Mucosa of descending colon (tissue), 3 donors: ENCODE data around the gene KIAA0825. TPM values are rescaled to one million over a fixed set of nuclear protein-coding genes. Genes with fewer than 3 reads are reported as not detected.

Source experiments
- ATAC-seq: fragments of 200-7000 bp; cut with Tn5 transposase; one replicate; pipeline ENCODE4 v1.9.1; 2020; ENCODE audit warnings: mild to moderate bottlenecking, moderate library complexity
- DNase-seq, 3 donors: peaks; one replicate each; pipeline ENCODE4 v3.0.0-alpha.2; 2020
- H3K36me3 ChIP-seq: fragments of 200-600 bp; one replicate; pipeline ENCODE4 v1.8.0; 2021; ENCODE audit warnings: low read depth, mild to moderate bottlenecking
- H3K4me1 ChIP-seq: fragments of 200-600 bp; one replicate; pipeline ENCODE4 v1.8.0; 2021; ENCODE audit warnings: low read depth, mild to moderate bottlenecking
- H3K4me3 ChIP-seq: fragments of 200-600 bp; one replicate; pipeline ENCODE4 v1.8.0; 2021; ENCODE audit warnings: mild to moderate bottlenecking
- H3K9me3 ChIP-seq: fragments of 200-600 bp; one replicate; pipeline ENCODE4 v1.8.0; 2021; ENCODE audit warnings: mild to moderate bottlenecking
- intact Hi-C, 2 donors: fragments of 100-400 bp; cut with DNase I in 1 of 2; cut with micrococcal nuclease in 1 of 2; formaldehyde crosslinking; loops; one replicate each; pipeline versions ENCODE4 v1.11.0 to v1.11.1; 2022; cut with DNase I, micrococcal nuclease
- total RNA-seq, 3 donors: library from RNA; stranded (reverse); fragmentation: NEBNext Ultra II Directional in 2 of 3; extraction: Animal tissue kit (Norgen Biotek cat#: 25700) in 2 of 3; gene quantifications; one replicate each; pipeline versions ENCODE4 v1.2.1 to v1.2.4, GENCODE V29; 2021 to 2023
- TF ChIP-seq, protein P1 (sequence below): fragments of 200-600 bp; IDR thresholded peaks from one replicate; pipeline ENCODE4 v1.8.0; 2022; ENCODE audit warnings: antibody characterized with exemption, mild to moderate bottlenecking
- donor health status: DM: no; HTN: no; CAD: no; lungs with moderate emphysema.
- donor health status: DM: no; HTN: no; CAD: no.
- donor health status: DM: no; HTN: yes; CAD: no.

The KIAA0825 gene
- total RNA-seq, 3 donors from 2014 or later, result 2.6 to 3.6 (median 3.1) TPM

DNA sequence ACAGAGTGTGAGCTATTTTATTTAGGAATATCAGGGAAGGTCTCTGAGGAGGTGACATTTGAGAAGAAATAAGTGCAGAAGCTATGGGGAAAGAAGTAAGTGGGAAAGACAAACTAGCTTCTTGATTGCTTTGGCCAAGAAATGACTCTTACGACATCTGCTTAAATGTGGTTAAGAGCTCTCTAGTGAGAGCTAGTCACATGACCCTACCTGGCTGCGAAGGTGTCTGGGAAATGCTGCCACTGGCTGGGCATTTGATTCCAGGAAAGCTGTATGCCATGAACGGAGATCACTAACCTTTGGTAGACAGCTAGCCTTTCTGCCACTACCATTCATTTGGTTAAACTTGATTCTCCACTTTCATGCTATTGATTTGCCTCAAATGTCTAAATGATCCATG lies 80.1 kb downstream of the KIAA0825 start:
- H3K4me3 ChIP-seq, result no peak overlapping the region
- TF ChIP-seq, protein P1, sequence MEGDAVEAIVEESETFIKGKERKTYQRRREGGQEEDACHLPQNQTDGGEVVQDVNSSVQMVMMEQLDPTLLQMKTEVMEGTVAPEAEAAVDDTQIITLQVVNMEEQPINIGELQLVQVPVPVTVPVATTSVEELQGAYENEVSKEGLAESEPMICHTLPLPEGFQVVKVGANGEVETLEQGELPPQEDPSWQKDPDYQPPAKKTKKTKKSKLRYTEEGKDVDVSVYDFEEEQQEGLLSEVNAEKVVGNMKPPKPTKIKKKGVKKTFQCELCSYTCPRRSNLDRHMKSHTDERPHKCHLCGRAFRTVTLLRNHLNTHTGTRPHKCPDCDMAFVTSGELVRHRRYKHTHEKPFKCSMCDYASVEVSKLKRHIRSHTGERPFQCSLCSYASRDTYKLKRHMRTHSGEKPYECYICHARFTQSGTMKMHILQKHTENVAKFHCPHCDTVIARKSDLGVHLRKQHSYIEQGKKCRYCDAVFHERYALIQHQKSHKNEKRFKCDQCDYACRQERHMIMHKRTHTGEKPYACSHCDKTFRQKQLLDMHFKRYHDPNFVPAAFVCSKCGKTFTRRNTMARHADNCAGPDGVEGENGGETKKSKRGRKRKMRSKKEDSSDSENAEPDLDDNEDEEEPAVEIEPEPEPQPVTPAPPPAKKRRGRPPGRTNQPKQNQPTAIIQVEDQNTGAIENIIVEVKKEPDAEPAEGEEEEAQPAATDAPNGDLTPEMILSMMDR, result no peak
- intact Hi-C loops, result no loop called here
- no peaks in the 10 kb centered on the region for H3K4me1 ChIP-seq
- no peak for DNase-seq
- H3K36me3 ChIP-seq, result no peaks in the 10 kb centered on the region
- peaks cover 17% of the 10 kb centered on the region for H3K9me3 ChIP-seq
- peak; percentile 41 for ATAC-seq

GRCh38 chr5:94526706-94527105 lies 91.7 kb downstream of the KIAA0825 start:
- Histone ChIP-seq H3K4me1 (no peaks in the 10 kb centered on the region), H3K36me3 (no peaks in the 10 kb centered on the region), H3K4me3 (no peak overlapping the region), H3K9me3 (no peaks in the 10 kb centered on the region)
- ATAC-seq, result peak; percentile 29
- no peak for DNase-seq
- TF ChIP-seq, protein P1, result no peak
- intact Hi-C loops, result no loop called here

DNA sequence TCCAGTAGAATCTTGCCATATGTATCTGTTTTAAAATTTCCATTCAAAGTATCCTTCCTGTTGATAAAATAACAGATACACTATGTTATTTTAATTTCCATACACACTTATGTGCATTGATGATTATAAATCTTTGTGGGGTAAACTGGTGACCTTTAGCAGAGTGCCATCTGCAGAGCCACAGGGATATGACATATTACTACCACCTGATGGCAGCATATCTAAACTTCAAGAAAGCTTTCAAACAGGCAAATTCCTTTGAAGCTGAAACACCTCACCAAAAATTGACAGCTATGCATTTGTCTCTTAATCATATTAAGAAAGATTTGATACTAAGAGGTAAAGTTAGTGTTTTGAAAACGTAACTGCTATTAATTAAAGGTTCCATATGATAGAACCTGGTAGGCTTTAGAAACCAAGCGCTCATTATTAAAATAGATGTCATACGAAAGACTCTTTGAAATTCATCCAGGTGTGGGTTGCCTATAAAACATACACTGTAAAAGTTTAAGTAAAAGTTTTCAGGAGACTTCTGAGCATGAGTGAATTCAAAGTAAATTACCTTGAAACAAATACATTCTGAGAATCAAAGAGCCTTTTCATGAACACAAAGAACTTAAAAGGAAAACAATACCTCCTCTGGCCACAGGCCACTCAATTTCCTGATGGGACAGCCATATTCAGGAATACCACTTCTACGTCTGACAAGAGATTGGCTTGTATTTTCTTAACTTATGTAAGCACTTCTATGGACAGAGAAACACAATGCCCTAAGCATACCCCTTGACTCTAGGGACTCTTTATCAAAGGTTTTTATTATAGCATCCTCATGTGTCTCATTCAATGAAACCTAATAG lies 93.3 kb downstream of the KIAA0825 start:
- peak; percentile 70 for ATAC-seq
- TF ChIP-seq, protein P1, result peak; percentile 45
- no peak overlapping the region for H3K4me3 ChIP-seq
- H3K9me3 ChIP-seq, result no peaks in the 10 kb centered on the region
- intact Hi-C loops, result no loop called here
- no peaks in the 10 kb centered on the region for H3K36me3 ChIP-seq
- DNase-seq, result peak in 1 of 3 donors; percentile 39
- H3K4me1 ChIP-seq, result no peaks in the 10 kb centered on the region

DNA sequence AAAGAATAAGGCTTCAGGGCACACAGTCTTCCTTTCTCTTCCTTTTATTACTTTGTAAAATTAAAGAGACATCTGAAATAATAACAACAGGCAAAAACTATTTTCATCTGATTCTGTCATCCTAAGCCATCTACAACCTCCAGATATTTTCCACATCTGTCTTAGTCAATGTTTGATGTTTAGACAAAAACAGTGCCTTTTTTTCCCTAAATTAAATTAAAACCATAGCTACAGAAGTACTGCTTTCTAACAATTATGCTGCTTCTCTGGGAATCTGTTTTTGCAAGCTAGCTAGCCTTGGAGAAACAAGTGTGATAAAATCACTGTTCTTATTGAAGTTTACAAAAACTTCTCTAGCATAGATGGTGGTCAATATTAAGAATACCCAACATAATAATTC lies 95.4 kb downstream of the KIAA0825 start:
- Histone ChIP-seq H3K4me3 (no peak overlapping the region), H3K36me3 (no peaks in the 10 kb centered on the region), H3K4me1 (no peaks in the 10 kb centered on the region), H3K9me3 (no peaks in the 10 kb centered on the region)
- TF ChIP-seq, protein P1, result no peak
- no peak for ATAC-seq
- DNase-seq, result no peak
- intact Hi-C loops, result no loop called here

DNA sequence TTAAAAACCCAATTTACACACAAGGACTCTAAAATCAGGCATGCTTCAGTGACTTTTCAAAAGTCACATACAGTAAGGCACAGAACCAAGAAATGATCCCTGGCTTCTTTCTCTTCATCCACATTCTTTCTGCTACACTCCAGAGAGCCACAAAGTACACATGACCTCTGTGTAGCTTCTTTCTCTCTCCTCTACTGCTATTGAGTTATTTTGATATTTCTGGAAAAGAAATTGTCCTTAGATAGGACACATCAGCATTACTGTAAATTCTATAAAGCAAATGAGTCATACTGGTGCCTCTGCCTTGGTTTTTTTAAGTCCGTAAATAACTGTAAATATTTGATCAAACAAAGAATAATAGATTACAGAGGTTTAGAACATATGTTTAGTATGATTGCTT lies 96.3 kb downstream of the KIAA0825 start:
- ATAC-seq, result no peak
- no peak for DNase-seq
- Histone ChIP-seq H3K9me3 (no peaks in the 10 kb centered on the region), H3K4me1 (no peaks in the 10 kb centered on the region), H3K36me3 (no peaks in the 10 kb centered on the region), H3K4me3 (no peak overlapping the region)
- TF ChIP-seq, protein P1, result no peak
- intact Hi-C loops, result no loop called here
